Measurements from ENCODE around the gene ZBTB7C. TPM values are rescaled to one million over a fixed set of nuclear protein-coding genes. Genes with fewer than 3 reads are reported as not detected.
A peak's percentile ranks its signal among the peaks of the same experiment; 100 is the strongest.

Gene ZBTB7C
- polyA plus RNA-seq, 1 of the 3 experiments (the other 2 are of a cell fraction), result 0.05 TPM

- Histone ChIP-seq H3K27me3 (ENCODE audit: insufficient read depth) (no peaks in the 10 kb centered on the region), H3K4me1 (ENCODE audit: control insufficient read depth in 1 of 2, insufficient read depth in 2 of 2, low read depth in 1 of 2, low read length in 1 of 2) (peaks cover 0 to 60% of the 10 kb centered on the region in 2 experiments; a peak in 2 of 4 replicates), H3K9me2 (no peaks in the 10 kb centered on the region), H3K36me3 (replicated peaks in 1 of 2; ENCODE audit: control insufficient read depth in 1 of 2, insufficient read depth in 2 of 2, low read length in 1 of 2) (no peaks in the 10 kb centered on the region), H3K4me3 (ENCODE audit: low read depth in 2 of 2, low read length in 1 of 2) (no peak overlapping the region), H3K9ac (no peak overlapping the region), H3K27ac (ENCODE audit: low read depth in 2 of 2, low read length in 1 of 2) (no peak overlapping the region), H3K9me3 (no peaks in the 10 kb centered on the region), H3F3A (replicated peaks; ENCODE audit: insufficient read depth) (no peaks in the 10 kb centered on the region), H2AFZ (ENCODE audit: low read depth) (no peak overlapping the region), H4K20me1 (ENCODE audit: insufficient read depth) (no peaks in the 10 kb centered on the region), H3K79me2 (ENCODE audit: insufficient read depth) (no peaks in the 10 kb centered on the region), H3K4me2 (no peak overlapping the region)
- no peak for DNase-seq
- WGBS (ENCODE audit: low lambda C conversion rate), result 40% methylated on average over 1 of the region's 1 CpG
- CTCF ChIA-PET, result interaction anchor here (1.0 to 1.2 kb wide), 3 partner anchors 166 to 196 kb away, joined by 3 to 6 read pairs (median 3); no protein-coding TSS in a partner anchor
- no peak for TF ChIP-seq FOXJ3 (CRISPR knock-in tag; IDR thresholded peaks at IDR 0.05)
- TF ChIP-seq EP300 (IDR thresholded peaks at IDR 0.05; ENCODE audit: borderline replicate concordance in 1 of 2, low read depth in 1 of 2, low read length in 1 of 2), result no peak
- no peak for TF ChIP-seq SMC3 (IDR thresholded peaks at IDR 0.05; ENCODE audit: low read depth, low read length)
- no peak for TF ChIP-seq ELF1 (IDR thresholded peaks at IDR 0.05)
- TF ChIP-seq MXI1 (IDR thresholded peaks at IDR 0.05; ENCODE audit: low read depth, low read length), result no peak
- no peak for TF ChIP-seq CTCF (IDR thresholded peaks at IDR 0.05)
- TF ChIP-seq RFX5 (IDR thresholded peaks at IDR 0.05; ENCODE audit: low read length), result no peak
- no peak for TF ChIP-seq EZH2phosphoT487 (IDR thresholded peaks at IDR 0.05; ENCODE audit: borderline replicate concordance, low read depth)
- TF ChIP-seq CHD2 (IDR thresholded peaks at IDR 0.05; ENCODE audit: low read length, partially characterized antibody), result no peak
- POLR2A ChIA-PET, result no interaction called here
Observed at GRCh38 chr18:48226401-48226800, 182.8 kb downstream of the ZBTB7C start.

- Histone ChIP-seq H3K4me1 (ENCODE audit: control insufficient read depth in 1 of 2, insufficient read depth in 2 of 2, low read depth in 1 of 2, low read length in 1 of 2) (peaks cover 0 to 51% of the 10 kb centered on the region in 2 experiments; a peak in 1 of 4 replicates), H3K9ac (no peak overlapping the region), H3K4me3 (ENCODE audit: low read depth in 2 of 2, low read length in 1 of 2) (no peak overlapping the region), H3K27me3 (ENCODE audit: insufficient read depth) (no peaks in the 10 kb centered on the region), H3F3A (replicated peaks; ENCODE audit: insufficient read depth) (no peaks in the 10 kb centered on the region), H2AFZ (ENCODE audit: low read depth) (no peak overlapping the region), H3K27ac (ENCODE audit: low read depth in 2 of 2, low read length in 1 of 2) (no peak overlapping the region; a peak in 1 of 4 replicates), H4K20me1 (ENCODE audit: insufficient read depth) (no peaks in the 10 kb centered on the region), H3K9me2 (no peaks in the 10 kb centered on the region), H3K4me2 (no peak overlapping the region), H3K9me3 (no peaks in the 10 kb centered on the region), H3K79me2 (ENCODE audit: insufficient read depth) (no peaks in the 10 kb centered on the region), H3K36me3 (replicated peaks in 1 of 2; ENCODE audit: control insufficient read depth in 1 of 2, insufficient read depth in 2 of 2, low read length in 1 of 2) (no peaks in the 10 kb centered on the region)
- DNase-seq, result peak; percentile 40
- TF ChIP-seq ZBTB33 (IDR thresholded peaks at IDR 0.05; ENCODE audit: borderline replicate concordance, low read depth) (no peak), NFIC (IDR thresholded peaks at IDR 0.05; ENCODE audit: borderline replicate concordance) (no peak), MEF2A (IDR thresholded peaks at IDR 0.05; ENCODE audit: borderline replicate concordance, low read depth) (no peak), FOXJ3 (CRISPR knock-in tag; IDR thresholded peaks at IDR 0.05) (no peak), JUND (IDR thresholded peaks at IDR 0.05) (no peak), FOXM1 (IDR thresholded peaks at IDR 0.05; ENCODE audit: low read depth) (no peak), USF1 (IDR thresholded peaks at IDR 0.05; ENCODE audit: borderline replicate concordance, low read depth) (no peak), SMC3 (IDR thresholded peaks at IDR 0.05; ENCODE audit: low read depth, low read length) (no peak), CTCF (IDR thresholded peaks at IDR 0.05) (no peak), TCF12 (IDR thresholded peaks at IDR 0.05) (no peak)
- ChIA-PET POLR2A (interaction anchor here (1.1 to 1.7 kb wide), 2 partner anchors 62 to 187 kb away, joined by 3 to 4 read pairs; no protein-coding TSS in a partner anchor), CTCF (interaction anchor here (0.7 to 1.6 kb wide), 6 partner anchors 8 to 225 kb away, joined by 3 to 6 read pairs (median 3); no protein-coding TSS in a partner anchor)
- 64% methylated on average over 4 of the region's 4 CpGs for WGBS (ENCODE audit: low lambda C conversion rate)
Observed at GRCh38 chr18:48222118-48222517, 187.1 kb downstream of the ZBTB7C start.

Data from SK-N-SH (cell line).